ENCODE data around the gene HYAL1. TPM values are rescaled to one million over a fixed set of nuclear protein-coding genes. Genes with fewer than 3 reads are reported as not detected.

Gene HYAL1
- total RNA-seq, 2 experiments from 2014 or later, result not detected

GRCh38 chr3:50350213-50350526 lies 46.8 kb upstream of the HYAL1 start:
- no peak for DNase-seq
- intact Hi-C loops (cut with micrococcal nuclease), result no loop called here
- H3K4me1 Mint-ChIP-seq (ENCODE audit: low read depth), result peaks cover 53% of the 10 kb centered on the region

GRCh38 chr3:50347187-50347813 lies 43.9 kb upstream of the HYAL1 start:
- ATAC-seq, result peak; percentile 12
- H3K36me3 Mint-ChIP-seq (ENCODE audit: low read depth), result peaks cover 15% of the 10 kb centered on the region
- POLR2A ChIA-PET, result interaction anchor here (0.7 to 1.6 kb wide), 7 partner anchors 8 to 272 kb away, joined by 3 to 8 read pairs (median 5); partner anchors contain the start of gene HEMK1

More at GRCh38 chr3:50350213-50350526, 46.8 kb upstream of the HYAL1 start:
- H3K9me3 Mint-ChIP-seq, result no peaks in the 10 kb centered on the region
- no peak for TF ChIP-seq CTCF (IDR thresholded peaks at IDR 0.05)
- peaks cover 22% of the 10 kb centered on the region for H3K36me3 Mint-ChIP-seq (ENCODE audit: low read depth)
- H3K27me3 Mint-ChIP-seq, result no peaks in the 10 kb centered on the region
- peak overlapping the region; percentile 91 for H3K4me3 Mint-ChIP-seq
- POLR2A ChIA-PET, result interaction anchor here (0.7 to 6.9 kb wide), 15 partner anchors 12 to 258 kb away, joined by 3 to 137 read pairs (median 4); partner anchors contain the start of genes HYAL2, HYAL3, NAA80 and RASSF1
- H3K27ac Mint-ChIP-seq, result peak overlapping the region; percentile 96
- ATAC-seq, result no peak
- CTCF ChIA-PET, result interaction anchor here (1.2 to 6.1 kb wide), 9 partner anchors 9 to 200 kb away, joined by 3 to 46 read pairs (median 7); partner anchors contain the start of gene RASSF1

GRCh38 chr3:50345586-50346234 lies 42.3 kb upstream of the HYAL1 start, which contains the start of gene ZMYND10:
TSS of gene ZMYND10 (minus strand) at chr3:50345732. CDS start at chr3:50345579, 153 bp downstream.
- Mint-ChIP-seq H3K27me3 (no peaks in the 10 kb centered on the region), H3K27ac (no peak within 1 kb of the TSS), H3K4me1 (ENCODE audit: low read depth) (peaks cover 49% of the 10 kb centered on the region), H3K36me3 (ENCODE audit: low read depth) (peaks cover 15% of the 10 kb centered on the region), H3K4me3 (peak within 1 kb of the TSS; percentile 52), H3K9me3 (no peaks in the 10 kb centered on the region)
- ChIA-PET POLR2A (interaction anchor here (0.7 to 2.8 kb wide), 9 partner anchors 9 to 225 kb away, joined by 3 to 10 read pairs (median 4); partner anchors contain the start of genes TMEM115 and TUSC2), CTCF (interaction anchor here (1.9 to 6.1 kb wide), 4 partner anchors 8 to 196 kb away, joined by 5 to 46 read pairs (median 12); no protein-coding TSS in a partner anchor)
- ATAC-seq, result peak; percentile 15
- peak; percentile 83 for DNase-seq
- TF ChIP-seq CTCF (IDR thresholded peaks at IDR 0.05), result no peak
- intact Hi-C loops (cut with micrococcal nuclease), result no loop called here

More at GRCh38 chr3:50347187-50347813, 43.9 kb upstream of the HYAL1 start:
- peak; percentile 60 for TF ChIP-seq CTCF (IDR thresholded peaks at IDR 0.05)
- H3K9me3 Mint-ChIP-seq, result no peaks in the 10 kb centered on the region
- peak overlapping the region; percentile 49 for H3K27ac Mint-ChIP-seq
- CTCF ChIA-PET, result interaction anchor here (0.6 to 6.1 kb wide), 18 partner anchors 9 to 585 kb away, joined by 3 to 46 read pairs (median 4); partner anchors contain the start of genes C3orf18, HEMK1 and TMEM115
- no peaks in the 10 kb centered on the region for H3K27me3 Mint-ChIP-seq
- peak; percentile 87 for DNase-seq
- H3K4me1 Mint-ChIP-seq (ENCODE audit: low read depth), result peaks cover 47% of the 10 kb centered on the region
- no peak overlapping the region for H3K4me3 Mint-ChIP-seq
- intact Hi-C loops (cut with micrococcal nuclease), result no loop called here

- no peak overlapping the region for H3K4me3 Mint-ChIP-seq
- no peak for TF ChIP-seq CTCF (IDR thresholded peaks at IDR 0.05)
- H3K36me3 Mint-ChIP-seq (ENCODE audit: low read depth), result peaks cover 16% of the 10 kb centered on the region
- no peaks in the 10 kb centered on the region for H3K9me3 Mint-ChIP-seq
- ChIA-PET POLR2A (interaction anchor here (0.7 to 2.8 kb wide), 10 partner anchors 8 to 1045 kb away, joined by 3 to 10 read pairs (median 4); partner anchors contain the start of genes HYAL3, NAA80 and TUSC2), CTCF (interaction anchor here (1.0 to 3.2 kb wide), 3 partner anchors 7 to 21 kb away, joined by 3 to 18 read pairs (median 5); no protein-coding TSS in a partner anchor)
- intact Hi-C loops (cut with micrococcal nuclease), result no loop called here
- DNase-seq (no peak), ATAC-seq (no peak)
- H3K4me1 Mint-ChIP-seq (ENCODE audit: low read depth), result peaks cover 46% of the 10 kb centered on the region
- no peak overlapping the region for H3K27ac Mint-ChIP-seq
- no peaks in the 10 kb centered on the region for H3K27me3 Mint-ChIP-seq
Observed at GRCh38 chr3:50345008-50345407, 41.6 kb upstream of the HYAL1 start.

Data from activated CD8-positive, alpha-beta T cell treated with anti-CD3 and anti-CD28 coated beads for 36 hours (primary cell).